Measurements from ENCODE around the gene NAT16. TPM values are rescaled to one million over a fixed set of nuclear protein-coding genes. Genes with fewer than 3 reads are reported as not detected.
A peak's percentile ranks its signal among the peaks of the same experiment; 100 is the strongest.

NAT16 gene
- total RNA-seq, 1 donor from 2014 or later: not detected

DNA sequence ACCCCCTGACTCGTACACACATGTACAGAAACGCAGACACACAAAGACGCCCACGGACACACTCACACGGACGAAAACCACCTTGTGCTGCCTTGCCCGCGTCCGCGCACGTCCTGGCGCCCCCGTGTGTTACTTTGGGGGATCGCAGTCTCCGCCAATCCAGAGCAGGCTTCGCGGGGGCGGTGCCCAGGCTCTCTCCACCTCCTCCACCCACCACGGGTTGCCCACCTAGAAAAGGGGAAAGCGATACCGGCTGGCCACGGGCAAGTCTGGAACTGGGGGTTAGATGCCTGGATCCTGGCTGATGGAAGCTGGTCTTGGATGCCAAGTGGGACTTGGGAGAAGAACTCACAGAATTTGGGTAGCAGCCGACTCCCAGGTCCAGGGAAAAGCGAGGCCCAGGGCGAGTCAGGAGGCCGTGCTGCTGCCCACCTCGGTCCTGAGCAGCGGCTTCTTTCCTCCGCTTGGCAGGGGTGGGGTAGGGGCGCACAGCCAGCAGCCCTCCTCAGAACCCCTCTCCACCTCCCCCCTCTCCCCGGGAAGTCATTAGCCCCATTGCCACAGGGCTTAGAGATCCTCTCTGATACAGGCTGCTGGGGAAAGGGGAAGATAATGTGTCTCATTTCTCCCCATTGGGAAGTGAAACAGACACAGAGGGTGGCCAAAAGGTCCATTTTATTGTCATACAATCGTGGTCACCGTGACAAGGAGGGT, 10.1 kb downstream of the NAT16 start:
- TF ChIP-seq CTCF (conservative IDR thresholded peaks at IDR 0.05): peak; percentile 92
- Mint-ChIP-seq H3K36me3 (no peaks in the 10 kb centered on the region), H3K4me3 (peak overlapping the region; percentile 68), H3K4me1 (ENCODE audit: unreplicated experiment) (peaks cover 35% of the 10 kb centered on the region), H3K9me3 (no peaks in the 10 kb centered on the region), H3K27ac (no peak overlapping the region), H3K27me3 (peaks cover 92% of the 10 kb centered on the region)
- DNase-seq (ENCODE audit: extremely low spot score, unreplicated experiment): peak; percentile 89

GRCh38 chr7:101169110-101169837, 10.8 kb downstream of the NAT16 start:
- TF ChIP-seq CTCF (conservative IDR thresholded peaks at IDR 0.05): no peak
- H3K9me3 Mint-ChIP-seq: no peaks in the 10 kb centered on the region
- H3K4me3 Mint-ChIP-seq: peak overlapping the region; percentile 68
- H3K36me3 Mint-ChIP-seq: no peaks in the 10 kb centered on the region
- peaks cover 35% of the 10 kb centered on the region for H3K4me1 Mint-ChIP-seq (ENCODE audit: unreplicated experiment)
- peak overlapping the region; percentile 26 for H3K27ac Mint-ChIP-seq
- peaks cover 91% of the 10 kb centered on the region for H3K27me3 Mint-ChIP-seq
- DNase-seq (ENCODE audit: extremely low spot score, unreplicated experiment): no peak

GRCh38 chr7:101168412-101169049, 11.6 kb downstream of the NAT16 start:
- Mint-ChIP-seq H3K27me3 (peaks cover 83% of the 10 kb centered on the region), H3K9me3 (no peaks in the 10 kb centered on the region), H3K4me3 (no peak overlapping the region), H3K4me1 (ENCODE audit: unreplicated experiment) (peaks cover 35% of the 10 kb centered on the region), H3K36me3 (no peaks in the 10 kb centered on the region), H3K27ac (no peak overlapping the region)
- no peak for DNase-seq (ENCODE audit: extremely low spot score, unreplicated experiment)
- no peak for TF ChIP-seq CTCF (conservative IDR thresholded peaks at IDR 0.05)

DNA sequence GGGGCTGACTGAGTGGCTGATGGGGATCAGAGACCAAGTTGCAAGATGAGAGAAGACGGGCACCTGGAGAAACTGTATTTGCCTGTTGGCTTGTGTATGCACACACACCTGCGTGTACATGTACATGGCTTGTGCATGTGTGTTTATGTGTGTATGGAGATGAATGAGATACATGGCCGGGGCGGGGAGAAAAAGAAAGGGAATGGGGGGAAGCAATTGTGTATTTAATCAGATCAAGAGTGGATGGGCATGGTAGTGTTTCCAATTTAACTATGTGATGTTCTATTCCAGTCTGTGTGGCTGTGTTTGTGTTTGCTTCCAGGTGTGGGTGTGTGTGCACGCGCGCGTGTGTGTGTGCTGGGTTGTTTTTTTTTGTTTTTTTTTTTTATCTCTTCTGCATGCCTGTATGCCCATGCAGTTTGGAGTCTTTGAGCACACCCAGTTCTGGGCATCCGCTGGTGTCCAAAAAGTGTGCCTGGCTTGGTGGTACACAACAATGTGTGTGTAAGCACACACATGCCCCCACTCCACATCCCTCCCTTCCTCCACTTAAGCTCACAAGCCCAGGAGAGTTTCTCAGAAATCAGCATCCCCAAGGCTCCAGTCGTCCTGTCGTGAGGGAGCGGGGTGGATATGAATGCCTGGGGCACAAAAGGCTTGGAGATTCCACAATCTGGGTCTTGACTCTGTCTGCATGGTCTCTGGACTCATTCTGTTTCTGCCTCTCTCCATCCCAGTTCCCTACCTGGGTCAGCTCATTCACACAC, 12.3 kb downstream of the NAT16 start:
- Mint-ChIP-seq H3K9me3 (no peaks in the 10 kb centered on the region), H3K27ac (no peak overlapping the region), H3K27me3 (peaks cover 76% of the 10 kb centered on the region), H3K36me3 (no peaks in the 10 kb centered on the region), H3K4me1 (ENCODE audit: unreplicated experiment) (peaks cover 35% of the 10 kb centered on the region), H3K4me3 (peak overlapping the region; percentile 20)
- no peak for DNase-seq (ENCODE audit: extremely low spot score, unreplicated experiment)
- no peak for TF ChIP-seq CTCF (conservative IDR thresholded peaks at IDR 0.05)

- H3K4me1 Mint-ChIP-seq (ENCODE audit: unreplicated experiment): peaks cover 35% of the 10 kb centered on the region
- no peak for TF ChIP-seq CTCF (conservative IDR thresholded peaks at IDR 0.05)
- no peak overlapping the region for H3K27ac Mint-ChIP-seq
- DNase-seq (ENCODE audit: extremely low spot score, unreplicated experiment): no peak
- H3K27me3 Mint-ChIP-seq: peaks cover 77% of the 10 kb centered on the region
- no peaks in the 10 kb centered on the region for H3K36me3 Mint-ChIP-seq
- H3K4me3 Mint-ChIP-seq: peak overlapping the region; percentile 44
- no peaks in the 10 kb centered on the region for H3K9me3 Mint-ChIP-seq
These were observed 13.0 kb downstream of the NAT16 start for GRCh38 chr7:101166909-101167644.
